ENCODE data around the gene EPHB4. TPM values are rescaled to one million over a fixed set of nuclear protein-coding genes. Genes with fewer than 3 reads are reported as not detected.
A peak's percentile ranks its signal among the peaks of the same experiment; 100 is the strongest.

EPHB4 gene
- total and polyA plus RNA-seq, 2 experiments from 2014 or later, result 29.5 to 53.6 TPM

- TF ChIP-seq, protein P1, sequence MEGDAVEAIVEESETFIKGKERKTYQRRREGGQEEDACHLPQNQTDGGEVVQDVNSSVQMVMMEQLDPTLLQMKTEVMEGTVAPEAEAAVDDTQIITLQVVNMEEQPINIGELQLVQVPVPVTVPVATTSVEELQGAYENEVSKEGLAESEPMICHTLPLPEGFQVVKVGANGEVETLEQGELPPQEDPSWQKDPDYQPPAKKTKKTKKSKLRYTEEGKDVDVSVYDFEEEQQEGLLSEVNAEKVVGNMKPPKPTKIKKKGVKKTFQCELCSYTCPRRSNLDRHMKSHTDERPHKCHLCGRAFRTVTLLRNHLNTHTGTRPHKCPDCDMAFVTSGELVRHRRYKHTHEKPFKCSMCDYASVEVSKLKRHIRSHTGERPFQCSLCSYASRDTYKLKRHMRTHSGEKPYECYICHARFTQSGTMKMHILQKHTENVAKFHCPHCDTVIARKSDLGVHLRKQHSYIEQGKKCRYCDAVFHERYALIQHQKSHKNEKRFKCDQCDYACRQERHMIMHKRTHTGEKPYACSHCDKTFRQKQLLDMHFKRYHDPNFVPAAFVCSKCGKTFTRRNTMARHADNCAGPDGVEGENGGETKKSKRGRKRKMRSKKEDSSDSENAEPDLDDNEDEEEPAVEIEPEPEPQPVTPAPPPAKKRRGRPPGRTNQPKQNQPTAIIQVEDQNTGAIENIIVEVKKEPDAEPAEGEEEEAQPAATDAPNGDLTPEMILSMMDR (IDR thresholded peaks at IDR 0.05; ENCODE audit: low read depth, low read length), result no peak
- H3K4me1 ChIP-seq (ENCODE audit: low read depth), result peaks cover 7% of the 10 kb centered on the region
Measured at GRCh38 chr7:100864263-100864845, 37.0 kb upstream of the EPHB4 start.

GRCh38 chr7:100863406-100863950 is 36.2 kb upstream of the EPHB4 start:
- DNase-seq (ENCODE audit: low read depth in 1 of 2, low spot score in 1 of 2), result peak in 1 of 2 donors; percentile 61
- Histone ChIP-seq H3K9me3 (ENCODE audit: low read depth) (no peaks in the 10 kb centered on the region), H3K4me3 (no peak overlapping the region), H3K27me3 (no peaks in the 10 kb centered on the region), H3K4me1 (ENCODE audit: low read depth) (peaks cover 6% of the 10 kb centered on the region), H3K36me3 (no peaks in the 10 kb centered on the region), H3K27ac (no peak overlapping the region)
- TF ChIP-seq, protein P1 (IDR thresholded peaks at IDR 0.05; ENCODE audit: low read depth, low read length), result no peak

More at GRCh38 chr7:100864263-100864845, 37.0 kb upstream of the EPHB4 start:
- no peaks in the 10 kb centered on the region for H3K36me3 ChIP-seq
- H3K4me3 ChIP-seq, result no peak overlapping the region
- DNase-seq (ENCODE audit: low read depth in 1 of 2, low spot score in 1 of 2), result no peak
- H3K27me3 ChIP-seq, result no peaks in the 10 kb centered on the region
- H3K27ac ChIP-seq, result no peak overlapping the region
- no peaks in the 10 kb centered on the region for H3K9me3 ChIP-seq (ENCODE audit: low read depth)

DNA sequence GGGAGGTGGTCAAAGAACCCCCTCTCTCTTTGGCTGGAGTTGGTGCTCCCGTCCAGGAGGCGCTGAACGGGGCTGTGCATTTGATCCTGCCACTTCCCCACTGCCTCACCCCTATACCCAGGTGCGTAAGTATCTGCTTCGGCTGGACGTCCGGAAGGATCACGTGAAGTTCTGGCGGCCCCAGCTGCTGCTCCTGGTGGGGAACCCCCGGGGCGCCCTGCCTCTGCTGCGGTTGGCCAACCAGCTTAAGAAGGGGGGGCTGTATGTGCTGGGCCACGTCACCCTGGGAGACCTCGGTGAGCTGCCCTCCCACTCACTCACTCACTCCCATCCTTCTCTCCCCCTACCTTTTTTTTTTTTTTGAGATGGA is 34.3 kb upstream of the EPHB4 start:
- no peak overlapping the region for H3K27ac ChIP-seq
- no peak overlapping the region for H3K4me3 ChIP-seq
- no peaks in the 10 kb centered on the region for H3K36me3 ChIP-seq
- TF ChIP-seq, protein P1 (IDR thresholded peaks at IDR 0.05; ENCODE audit: low read depth, low read length), result no peak
- DNase-seq (ENCODE audit: low read depth in 1 of 2, low spot score in 1 of 2), result no peak
- H3K9me3 ChIP-seq (ENCODE audit: low read depth), result no peaks in the 10 kb centered on the region
- H3K4me1 ChIP-seq (ENCODE audit: low read depth), result no peaks in the 10 kb centered on the region
- H3K27me3 ChIP-seq, result no peaks in the 10 kb centered on the region

GRCh38 chr7:100860702-100861615 is 33.6 kb upstream of the EPHB4 start:
- Histone ChIP-seq H3K27me3 (no peaks in the 10 kb centered on the region), H3K4me1 (ENCODE audit: low read depth) (no peaks in the 10 kb centered on the region), H3K4me3 (no peak overlapping the region), H3K36me3 (no peaks in the 10 kb centered on the region), H3K9me3 (ENCODE audit: low read depth) (no peaks in the 10 kb centered on the region), H3K27ac (no peak overlapping the region)
- DNase-seq (ENCODE audit: low read depth in 1 of 2, low spot score in 1 of 2), result no peak
- TF ChIP-seq, protein P1 (IDR thresholded peaks at IDR 0.05; ENCODE audit: low read depth, low read length), result no peak

DNA sequence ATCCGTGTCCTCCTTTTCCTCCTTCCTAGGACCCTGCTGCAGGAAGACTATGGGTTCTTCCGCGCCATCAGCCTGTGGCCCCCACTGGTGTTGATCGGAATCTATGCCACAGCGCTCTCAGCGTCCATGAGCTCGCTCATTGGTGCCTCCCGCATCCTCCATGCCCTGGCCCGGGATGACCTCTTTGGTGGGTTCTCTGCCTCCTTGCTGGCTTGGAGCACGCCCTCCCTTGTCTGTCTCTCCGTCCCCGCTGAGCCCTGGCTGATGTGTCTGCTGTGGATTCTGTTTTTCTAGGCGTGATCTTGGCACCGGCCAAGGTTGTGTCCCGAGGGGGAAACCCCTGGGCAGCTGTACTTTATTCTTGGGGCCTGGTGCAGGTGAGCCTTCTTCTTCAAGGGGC is 32.5 kb upstream of the EPHB4 start:
- H3K36me3 ChIP-seq, result no peaks in the 10 kb centered on the region
- no peak overlapping the region for H3K27ac ChIP-seq
- DNase-seq (ENCODE audit: low read depth in 1 of 2, low spot score in 1 of 2), result no peak
- no peaks in the 10 kb centered on the region for H3K4me1 ChIP-seq (ENCODE audit: low read depth)
- H3K9me3 ChIP-seq (ENCODE audit: low read depth), result no peaks in the 10 kb centered on the region
- TF ChIP-seq, protein P1 (IDR thresholded peaks at IDR 0.05; ENCODE audit: low read depth, low read length), result no peak
- no peaks in the 10 kb centered on the region for H3K27me3 ChIP-seq
- H3K4me3 ChIP-seq, result no peak overlapping the region
